Panc1 (cell line): ENCODE measurements around the gene NF1.

ENCODE experiments used
- CTCF ChIP-seq: fragments of 450-650 bp; IDR thresholded peaks from 2 replicates; pipeline ENCODE4 v1.5.1; 2017; ENCODE audit warnings: mild to moderate bottlenecking
- TCF7L2 ChIP-seq: IDR thresholded peaks from 2 replicates; pipeline ENCODE4 v1.6.1; 2011; ENCODE audit warnings: mild to moderate bottlenecking, low read depth, low read length, inconsistent platforms

- TF ChIP-seq TCF7L2: no peak
- no peak for TF ChIP-seq CTCF
Measured at GRCh38 chr17:31323551-31323950, 228.8 kb downstream of the NF1 start.
